ENCODE measurements around the gene C1orf210. TPM values are rescaled to one million over a fixed set of nuclear protein-coding genes. Genes with fewer than 3 reads are reported as not detected.

The C1orf210 gene
- total and polyA plus RNA-seq, 9 of the 15 experiments (the other 6 are each of a cell fraction or from before 2014, with no cell fraction given) = 0.21 TPM; not detected in 8

- Histone ChIP-seq H3K9me1 (ENCODE audit: control insufficient read depth, insufficient read depth, low read length) (no peaks in the 10 kb centered on the region), H3K4me3 (no peak overlapping the region), H3K9me3 (replicated peaks; ENCODE audit: control insufficient read depth, insufficient read depth, low read depth, low read length) (no peaks in the 10 kb centered on the region; the same call in 1 of the 2 replicates), H3K4me1 (replicated peaks in 1 of 2; ENCODE audit: control insufficient read depth in 2 of 2, insufficient read depth in 2 of 2, low read length in 2 of 2) (no peaks in the 10 kb centered on the region), H4K20me1 (replicated peaks; ENCODE audit: control insufficient read depth, insufficient read depth, low read length) (no peaks in the 10 kb centered on the region), H3K27me3 (ENCODE audit: control insufficient read depth in 2 of 2, insufficient read depth in 2 of 2, low read length in 2 of 2) (peaks cover 13 to 28% of the 10 kb centered on the region in 2 experiments), H3K4me2 (ENCODE audit: insufficient read depth, low read length) (no peak overlapping the region), H3K79me2 (ENCODE audit: control insufficient read depth, insufficient read depth, low read length) (no peaks in the 10 kb centered on the region), H3K9ac (ENCODE audit: insufficient read depth in 1 of 2, low read depth in 2 of 2, low read length in 2 of 2) (no peak overlapping the region), H3K27ac (ENCODE audit: extremely low read depth, low read depth, low read length) (no peak overlapping the region), H2AFZ (ENCODE audit: low read depth, low read length) (no peak overlapping the region), H3K36me3 (ENCODE audit: control insufficient read depth, insufficient read depth, low read length) (no peaks in the 10 kb centered on the region)
- FAIRE-seq = no peak
- WGBS (ENCODE audit: insufficient coverage, low coverage, missing lambda C conversion rate) = 0% methylated on average over 4 of the region's 4 CpGs
- no TSS peak for BruUV-seq (replicated peaks)
- intact Hi-C loops (cut with micrococcal nuclease) (no loop called here), in situ Hi-C loops (cut with MboI) (no loop called here)
- ChIA-PET POLR2A (no interaction called here), CTCF (ENCODE audit: low intra/inter-chr PET ratio) (no interaction called here)
- TF ChIP-seq PURB (CRISPR knock-in tag; IDR thresholded peaks at IDR 0.05; ENCODE audit: low read depth) = no peak
- no peak for TF ChIP-seq IFI16 (CRISPR knock-in tag; IDR thresholded peaks at IDR 0.05)
- TF ChIP-seq CBX2 (IDR thresholded peaks at IDR 0.05; ENCODE audit: insufficient read depth, low read length, poor library complexity, severe bottlenecking) = peak; percentile 75
- no peak for TF ChIP-seq MAZ (CRISPR knock-in tag; conservative IDR thresholded peaks at IDR 0.05 in 1 of 2, IDR thresholded peaks at IDR 0.05 in 1 of 2)
- peak; percentile 85 for TF ChIP-seq CBX8 (IDR thresholded peaks at IDR 0.05; ENCODE audit: borderline replicate concordance, extremely low read depth, low read depth, low read length, poor library complexity, severe bottlenecking)
- no peak for TF ChIP-seq RBM17 (IDR thresholded peaks at IDR 0.05; ENCODE audit: borderline replicate concordance, low read depth, low read length)
- DNase-seq (ENCODE audit: extremely low read depth in 1 of 4, low spot score in 3 of 4) = no peak
- no peak for ATAC-seq
Measured at GRCh38 chr1:43246466-43247213, 38.7 kb downstream of the C1orf210 start.
